HG03520 (cell line): ENCODE measurements around the gene FAM76B.
"Not testable (repeated sequence)": the region's sequence is repeated elsewhere in the genome, so short reads cannot be mapped to it uniquely, and the experiment has no call there.

Experiments used
- ATAC-seq: cut with Tn5 transposase; IDR thresholded peaks from one replicate; pipeline ENCODE4 v1.9.1; 2021; ENCODE audit warnings: mild to moderate bottlenecking, moderate library complexity; ENCODE audit not compliant: unreplicated experiment

The FAM76B gene

GRCh38 chr11:95789506-95790122 lies at the start of gene FAM76B:
Gene FAM76B, minus strand, starts transcription at chr11:95789782. Its CDS starts 304 bp downstream, at chr11:95789478.
- peak; percentile 71 for ATAC-seq

DNA sequence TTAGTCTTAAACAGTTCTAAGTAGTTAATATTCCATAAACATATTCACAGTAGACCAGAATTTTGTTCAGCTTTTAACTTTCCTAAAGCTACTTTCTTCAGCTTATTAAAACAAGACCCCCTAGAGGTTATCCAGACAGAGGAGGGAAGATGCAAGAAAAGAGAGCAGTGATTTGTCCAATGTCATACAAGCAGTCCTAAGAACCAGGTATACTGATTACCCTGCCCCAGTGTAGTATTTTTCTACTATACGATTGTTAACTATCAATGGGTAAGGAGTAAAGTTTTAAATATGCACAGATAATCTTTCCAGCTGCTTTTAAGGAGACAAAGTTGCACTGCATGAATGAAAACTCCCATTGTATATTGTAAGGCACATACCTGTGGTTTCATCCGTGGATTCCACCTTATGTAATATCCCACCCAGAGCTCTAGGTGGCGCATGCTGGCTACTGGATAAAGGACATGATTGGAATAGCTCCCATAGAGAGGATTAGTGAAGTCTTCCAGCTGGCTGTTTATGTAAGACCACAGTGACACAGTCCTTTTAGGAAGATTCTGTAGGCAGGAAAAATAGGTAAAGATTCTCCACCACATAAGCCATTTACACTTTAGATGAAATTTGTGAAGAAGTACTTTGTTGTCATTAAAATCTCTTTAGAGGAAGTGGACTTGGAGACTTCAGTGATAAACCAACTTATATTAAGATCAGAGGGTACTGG lies 46.3 kb upstream of the FAM76B start:
- peak; percentile 88 for ATAC-seq

DNA sequence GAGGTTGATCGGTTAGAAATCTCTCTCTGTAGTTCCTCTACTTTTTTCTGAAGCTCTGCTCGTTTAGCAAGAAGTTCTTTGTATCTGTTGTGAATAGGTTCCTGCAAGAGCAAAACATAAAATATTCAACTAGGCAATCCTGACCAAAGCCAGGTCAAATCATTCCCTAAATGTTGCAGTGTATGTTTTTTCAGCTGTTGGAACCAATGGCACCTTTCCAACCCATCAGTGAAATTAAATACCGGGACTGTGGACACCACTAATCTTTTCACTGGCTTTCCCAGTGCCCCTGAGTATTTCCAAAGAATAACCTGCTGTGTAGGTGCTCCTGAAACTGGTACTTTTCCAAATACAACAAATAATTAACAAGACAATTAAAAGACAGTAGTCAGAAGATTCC lies 45.8 kb upstream of the FAM76B start:
- no peak for ATAC-seq

GRCh38 chr11:95833378-95833777 lies 43.8 kb upstream of the FAM76B start:
- ATAC-seq, result no peak

GRCh38 chr11:95832763-95833162 lies 43.2 kb upstream of the FAM76B start:
- no peak for ATAC-seq

DNA sequence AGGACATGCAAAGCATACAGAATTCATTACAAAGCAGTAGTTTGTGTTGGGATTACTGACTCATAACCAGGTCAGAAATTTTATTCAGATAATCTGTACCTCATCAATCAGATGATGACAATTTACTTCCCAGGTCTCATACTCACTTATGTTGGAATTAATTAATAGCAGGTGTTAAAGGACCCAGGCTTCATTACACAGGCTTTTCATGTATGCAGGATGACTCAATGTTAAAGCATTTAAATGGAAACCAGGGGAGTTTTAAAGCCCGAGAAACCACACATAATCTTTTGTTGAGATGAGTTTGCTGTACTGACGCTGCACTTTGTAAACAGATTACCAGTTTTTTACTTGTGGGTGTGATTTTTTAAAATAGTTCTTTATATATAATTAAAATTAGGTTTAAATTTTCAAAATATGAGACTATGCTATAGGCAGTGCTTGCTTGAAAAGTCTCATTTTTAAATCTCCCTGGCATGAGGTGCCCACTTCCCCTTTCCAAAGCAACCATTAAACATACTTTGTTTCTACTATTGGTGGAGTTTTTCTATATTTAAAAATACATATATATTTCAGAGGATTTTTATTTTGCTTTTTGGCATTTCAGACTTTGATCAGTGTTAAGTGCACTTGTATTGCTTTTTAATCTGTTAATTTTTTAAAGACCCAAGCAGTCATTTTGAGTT lies 41.8 kb upstream of the FAM76B start:
- ATAC-seq, result no peak

DNA sequence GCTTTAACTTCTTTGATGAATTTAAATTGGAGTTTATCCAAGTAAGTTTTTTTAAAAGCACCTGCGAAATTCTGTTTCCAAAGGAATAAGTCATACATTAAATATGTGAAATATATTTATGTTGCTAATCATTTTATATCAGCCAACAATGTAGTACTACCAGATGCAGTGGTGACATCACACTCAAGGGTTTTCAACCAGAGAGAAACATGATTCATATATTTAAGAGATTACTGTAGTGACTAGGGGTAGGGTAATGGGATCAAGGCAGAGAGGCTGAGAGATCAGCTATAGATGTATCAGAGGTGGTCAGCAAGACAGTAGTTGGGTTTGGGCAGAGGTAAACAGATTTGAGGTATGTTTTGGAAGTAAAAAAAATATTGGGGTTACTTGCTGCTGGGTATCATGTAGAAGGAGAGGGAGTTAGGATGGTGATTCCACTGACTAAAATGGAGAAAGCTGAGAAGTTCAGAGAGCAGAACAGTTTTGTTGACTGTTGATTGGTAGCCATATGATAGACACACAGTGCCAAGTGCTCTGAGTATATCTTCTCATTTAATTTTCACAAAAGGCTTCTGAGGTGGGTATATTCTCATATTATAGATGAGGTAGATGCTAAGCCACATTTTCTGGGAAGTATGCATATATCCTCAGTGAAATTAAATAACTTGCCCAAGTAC lies 40.1 kb upstream of the FAM76B start:
- ATAC-seq, result no peak

GRCh38 chr11:95827696-95828095 lies 38.1 kb upstream of the FAM76B start:
- ATAC-seq, result no peak

DNA sequence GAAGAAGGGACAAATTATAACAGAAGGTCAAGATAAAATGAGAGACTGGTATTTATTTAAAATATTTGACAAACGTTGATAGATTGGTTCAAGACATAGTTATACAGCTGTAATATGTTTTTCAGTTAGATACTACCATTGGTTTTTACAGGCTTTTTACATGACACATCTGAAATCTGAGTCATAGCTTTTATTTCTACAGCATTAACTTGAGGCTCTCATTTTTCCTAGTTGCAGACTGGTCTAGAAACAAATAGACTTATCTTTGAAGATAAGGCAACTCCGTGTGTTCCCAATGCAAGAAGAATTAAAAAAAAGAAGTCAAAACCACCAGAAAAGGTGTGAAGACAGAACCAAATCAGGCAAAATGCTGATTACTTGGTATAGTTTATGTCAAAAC lies 32.1 kb upstream of the FAM76B start:
- ATAC-seq, result no peak

DNA sequence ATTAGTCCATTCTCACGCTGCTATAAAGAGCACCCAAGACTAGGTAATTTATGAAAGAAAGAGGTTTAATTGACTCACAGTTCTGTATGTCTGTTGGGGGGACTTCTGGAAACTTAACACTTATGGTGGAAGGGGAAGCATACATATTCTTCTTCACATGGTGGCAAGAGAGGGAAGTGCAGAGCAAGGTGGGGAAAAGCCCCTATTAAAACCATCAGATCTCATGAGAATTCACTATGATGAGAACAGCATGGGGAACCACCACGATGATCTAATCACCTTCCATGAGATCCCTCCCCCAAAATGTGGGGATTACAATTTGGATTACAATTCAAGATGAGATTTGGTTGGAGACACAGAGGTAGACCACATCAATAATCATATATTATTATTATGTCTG lies 26.5 kb upstream of the FAM76B start:
- ATAC-seq, result no peak

DNA sequence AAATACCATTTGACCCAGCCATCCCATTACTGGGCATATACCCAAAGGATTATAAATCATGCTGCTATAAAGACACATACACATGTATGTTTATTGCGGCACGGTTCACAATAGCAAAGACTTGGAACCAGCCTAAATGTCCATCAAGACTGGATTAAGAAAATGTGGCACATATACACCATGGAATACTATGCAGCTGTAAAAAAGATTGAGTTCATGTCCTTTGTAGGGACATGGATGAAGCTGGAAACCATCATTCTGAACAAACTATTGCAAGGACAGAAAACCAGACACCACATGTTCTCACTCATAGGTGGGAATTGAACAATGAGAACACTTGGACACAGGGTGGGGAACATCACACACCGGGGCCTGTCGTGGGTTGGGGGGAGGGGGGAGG lies 21.5 kb upstream of the FAM76B start:
- not testable (repeated sequence) for ATAC-seq

- ATAC-seq, result not testable (repeated sequence)
These were observed 16.9 kb upstream of the FAM76B start for GRCh38 chr11:95806464-95806863.

DNA sequence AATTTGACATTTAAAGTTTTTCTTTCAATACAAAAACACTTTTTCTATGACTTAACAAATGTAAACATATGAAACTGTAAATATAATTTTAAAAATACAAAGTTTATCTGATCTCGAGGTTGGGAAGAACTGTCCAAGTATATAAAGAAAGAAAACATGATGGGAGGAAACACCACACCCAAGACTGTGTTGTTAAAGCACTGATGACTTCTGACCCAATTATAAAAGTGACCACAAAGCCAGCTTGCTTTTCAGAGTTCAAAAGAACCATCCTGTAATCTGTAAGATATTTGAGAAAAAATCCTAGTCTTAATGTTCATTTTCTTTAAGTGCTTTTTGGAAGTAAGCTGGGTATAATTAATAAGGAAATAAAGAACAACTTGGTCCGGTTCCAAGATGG lies 16.3 kb upstream of the FAM76B start:
- no peak for ATAC-seq

GRCh38 chr11:95803973-95804372 lies 14.4 kb upstream of the FAM76B start:
- no peak for ATAC-seq

GRCh38 chr11:95802806-95803205 lies 13.2 kb upstream of the FAM76B start:
- ATAC-seq, result no peak

- no peak for ATAC-seq
These were observed 10.9 kb upstream of the FAM76B start for GRCh38 chr11:95800438-95800837.

- ATAC-seq, result no peak
These were observed 10.0 kb upstream of the FAM76B start for GRCh38 chr11:95799546-95799945.

- ATAC-seq, result no peak
These were observed 6.9 kb upstream of the FAM76B start for GRCh38 chr11:95796501-95796900.

DNA sequence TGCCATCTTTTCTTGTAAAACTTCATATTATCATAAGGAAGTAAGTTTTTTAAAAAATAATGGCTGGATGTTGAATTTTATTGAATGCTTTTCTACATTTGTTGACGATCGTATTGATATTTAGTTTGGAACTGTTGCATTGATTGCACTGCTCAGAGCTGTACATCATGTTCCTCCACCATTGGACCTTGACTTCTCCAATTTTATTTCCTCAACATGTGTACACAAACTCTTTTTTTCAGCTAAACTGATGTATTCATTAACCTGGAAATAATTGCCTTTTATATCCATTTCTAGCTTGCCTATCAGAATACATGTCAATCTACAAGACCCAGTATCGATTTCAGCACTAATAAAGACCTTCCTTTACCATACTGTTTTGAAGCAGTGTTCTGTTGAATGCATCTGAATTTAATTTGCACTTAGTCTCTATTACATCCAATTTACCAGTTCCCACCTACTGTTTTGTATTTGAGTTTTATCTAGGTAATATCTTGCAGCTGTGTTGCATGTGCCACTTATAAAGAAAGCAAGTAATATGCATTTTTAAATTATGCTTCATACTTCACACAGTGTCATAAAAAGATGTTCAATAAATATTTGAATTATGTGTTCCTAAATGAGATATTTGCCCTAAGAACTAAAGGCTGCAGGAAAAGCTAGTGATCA lies 6.2 kb upstream of the FAM76B start:
- no peak for ATAC-seq

- no peak for ATAC-seq
These were observed 4.5 kb upstream of the FAM76B start for GRCh38 chr11:95794086-95794485.

DNA sequence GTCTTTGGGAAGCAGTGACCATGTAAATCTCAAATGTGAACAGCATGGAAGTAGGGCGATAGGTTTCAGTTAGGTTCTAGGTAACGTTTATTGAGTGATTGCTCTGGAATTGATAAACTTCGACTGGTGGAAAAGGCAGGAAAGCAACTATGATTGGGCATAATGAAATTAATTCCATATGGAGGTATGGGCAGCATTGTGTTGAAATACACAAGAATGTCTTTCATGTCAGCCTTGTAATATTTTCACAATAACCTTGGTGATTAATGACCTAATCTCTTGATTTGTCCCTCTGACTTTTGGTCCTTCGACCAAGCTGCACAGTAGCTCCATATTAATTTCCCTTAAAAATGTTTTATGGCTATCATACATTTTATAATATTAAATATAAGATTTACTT lies 3.5 kb upstream of the FAM76B start:
- ATAC-seq, result no peak
